Lung (tissue), 12 donors: ENCODE data around the gene PTX4. TPM values are rescaled to one million over a fixed set of nuclear protein-coding genes. Genes with fewer than 3 reads are reported as not detected.

ENCODE experiments used
- ATAC-seq: fragments of 200-7000 bp; cut with Tn5 transposase; one replicate; pipeline ENCODE4 v1.9.1; 2020; ENCODE audit warnings: moderate number of reproducible peaks; ENCODE audit not compliant: insufficient read depth, low FRiP score
- DNase-seq, 3 donors: peaks; one replicate each; pipeline ENCODE4 v3.0.0-alpha.2; 2013 to 2017
- H3K27ac ChIP-seq, 2 donors: one replicate each; pipeline ENCODE4 v1.5.1; 2013; ENCODE audit warnings: mild to moderate bottlenecking in 2 of 2, moderate library complexity in 2 of 2, control low read depth in 1 of 2, inconsistent platforms in 1 of 2, low read depth in 1 of 2, low read length in 1 of 2
- H3K27me3 ChIP-seq, 3 donors: one replicate each; pipeline ENCODE4 v1.5.1; 2013; ENCODE audit warnings: low read length in 2 of 3; ENCODE audit not compliant: control insufficient read depth in 3 of 3, insufficient read depth in 3 of 3
- H3K36me3 ChIP-seq, 4 donors: one replicate each; pipeline ENCODE4 v1.5.1; 2013; ENCODE audit warnings: low read length in 4 of 4, mild to moderate bottlenecking in 1 of 4, moderate library complexity in 1 of 4; ENCODE audit not compliant: control insufficient read depth in 4 of 4, insufficient read depth in 4 of 4
- H3K4me1 ChIP-seq, 5 donors: one replicate each; pipeline ENCODE4 v1.5.1; 2013; ENCODE audit warnings: low read length in 5 of 5, mild to moderate bottlenecking in 2 of 5, moderate library complexity in 1 of 5; ENCODE audit not compliant: control insufficient read depth in 5 of 5, insufficient read depth in 5 of 5
- H3K4me3 ChIP-seq: one replicate; pipeline ENCODE4 v1.5.1; 2013; ENCODE audit warnings: mild to moderate bottlenecking, control low read depth, moderate library complexity
- H3K9ac ChIP-seq, 2 donors: one replicate each; pipeline ENCODE4 v1.5.1; 2013; ENCODE audit warnings: low read length in 2 of 2, control low read depth in 1 of 2; ENCODE audit not compliant: insufficient read depth in 1 of 2
- H3K9me3 ChIP-seq, 4 donors: one replicate each; pipeline ENCODE4 v1.5.1; 2013; ENCODE audit warnings: low read length in 3 of 4, mild to moderate bottlenecking in 1 of 4, moderate library complexity in 1 of 4; ENCODE audit not compliant: control insufficient read depth in 4 of 4, insufficient read depth in 3 of 4
- WGBS, 2 donors: extraction: QIAGEN DNeasy Blood & Tissue Kit; methylation state at CpG; one replicate each; pipeline ENCODE4 v1.1.7; 2013; 5-methylcytosine and 5-hydroxymethylcytosine counted together
- polyA plus RNA-seq, 2 donors: library from polyadenylated mRNA; stranded (reverse); fragments of 200-250 nt; gene quantifications; one replicate each; pipeline ENCODE4 v1.2.1, GENCODE V29; 2013
- total RNA-seq, 2 donors: library from RNA; depleted of rRNA in 1 of 2; stranded (reverse); fragments of >200 nt in 1 of 2; gene quantifications; one replicate each; pipeline ENCODE4 v1.2.1, GENCODE V29; 2014 to 2021
- TF ChIP-seq, protein P1 (sequence below): IDR thresholded peaks from 2 replicates; pipeline ENCODE4 v1.5.1; 2012; ENCODE audit warnings: mild to moderate bottlenecking; ENCODE audit errors: control extremely low read depth, extremely low read depth
- donor health status: control.
- donor health status: control.
- donor health status: Bipolar disorder and iron deficiency.
- donor health status: healthy.
- donor health status: DM: yes; HTN: yes; CAD: no.

Gene PTX4
- total and polyA plus RNA-seq, 4 donors: 0.02 to 0.31 (median 0.25) TPM; not detected in 1

DNA sequence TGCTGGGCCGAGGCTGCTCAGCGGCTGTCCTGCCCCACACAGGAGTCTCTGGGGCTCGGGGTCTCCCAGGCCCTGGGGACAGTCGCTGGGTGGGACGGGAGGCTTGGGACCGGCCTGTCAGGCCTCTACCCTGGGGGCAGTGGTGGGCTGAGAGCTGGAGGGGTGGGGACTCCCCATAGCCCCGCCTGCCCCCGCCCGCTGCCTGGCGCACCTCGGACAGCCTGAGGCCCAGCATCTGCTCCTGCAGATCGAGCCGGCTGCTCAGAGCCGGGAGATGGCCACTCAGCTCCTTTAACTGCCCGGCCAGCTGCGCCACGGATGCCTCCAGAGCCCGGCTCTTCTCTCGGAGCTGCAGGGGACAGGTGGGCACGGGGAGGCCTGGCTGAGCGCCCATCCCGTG lies 51.1 kb downstream of the PTX4 start:
- Histone ChIP-seq H3K27ac (no peak overlapping the region), H3K4me1 (peaks cover 0 to 16% (median 0%) of the 10 kb centered on the region in 5 donors), H3K36me3 (no peaks in the 10 kb centered on the region), H3K4me3 (no peak overlapping the region), H3K27me3 (no peaks in the 10 kb centered on the region), H3K9me3 (no peaks in the 10 kb centered on the region), H3K9ac (no peak overlapping the region)
- ATAC-seq (no peak), DNase-seq (no peak)
- 87 to 95% methylated on average over 22 of the region's 22 CpGs for WGBS, 2 donors
- TF ChIP-seq, protein P1, sequence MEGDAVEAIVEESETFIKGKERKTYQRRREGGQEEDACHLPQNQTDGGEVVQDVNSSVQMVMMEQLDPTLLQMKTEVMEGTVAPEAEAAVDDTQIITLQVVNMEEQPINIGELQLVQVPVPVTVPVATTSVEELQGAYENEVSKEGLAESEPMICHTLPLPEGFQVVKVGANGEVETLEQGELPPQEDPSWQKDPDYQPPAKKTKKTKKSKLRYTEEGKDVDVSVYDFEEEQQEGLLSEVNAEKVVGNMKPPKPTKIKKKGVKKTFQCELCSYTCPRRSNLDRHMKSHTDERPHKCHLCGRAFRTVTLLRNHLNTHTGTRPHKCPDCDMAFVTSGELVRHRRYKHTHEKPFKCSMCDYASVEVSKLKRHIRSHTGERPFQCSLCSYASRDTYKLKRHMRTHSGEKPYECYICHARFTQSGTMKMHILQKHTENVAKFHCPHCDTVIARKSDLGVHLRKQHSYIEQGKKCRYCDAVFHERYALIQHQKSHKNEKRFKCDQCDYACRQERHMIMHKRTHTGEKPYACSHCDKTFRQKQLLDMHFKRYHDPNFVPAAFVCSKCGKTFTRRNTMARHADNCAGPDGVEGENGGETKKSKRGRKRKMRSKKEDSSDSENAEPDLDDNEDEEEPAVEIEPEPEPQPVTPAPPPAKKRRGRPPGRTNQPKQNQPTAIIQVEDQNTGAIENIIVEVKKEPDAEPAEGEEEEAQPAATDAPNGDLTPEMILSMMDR: no peak

DNA sequence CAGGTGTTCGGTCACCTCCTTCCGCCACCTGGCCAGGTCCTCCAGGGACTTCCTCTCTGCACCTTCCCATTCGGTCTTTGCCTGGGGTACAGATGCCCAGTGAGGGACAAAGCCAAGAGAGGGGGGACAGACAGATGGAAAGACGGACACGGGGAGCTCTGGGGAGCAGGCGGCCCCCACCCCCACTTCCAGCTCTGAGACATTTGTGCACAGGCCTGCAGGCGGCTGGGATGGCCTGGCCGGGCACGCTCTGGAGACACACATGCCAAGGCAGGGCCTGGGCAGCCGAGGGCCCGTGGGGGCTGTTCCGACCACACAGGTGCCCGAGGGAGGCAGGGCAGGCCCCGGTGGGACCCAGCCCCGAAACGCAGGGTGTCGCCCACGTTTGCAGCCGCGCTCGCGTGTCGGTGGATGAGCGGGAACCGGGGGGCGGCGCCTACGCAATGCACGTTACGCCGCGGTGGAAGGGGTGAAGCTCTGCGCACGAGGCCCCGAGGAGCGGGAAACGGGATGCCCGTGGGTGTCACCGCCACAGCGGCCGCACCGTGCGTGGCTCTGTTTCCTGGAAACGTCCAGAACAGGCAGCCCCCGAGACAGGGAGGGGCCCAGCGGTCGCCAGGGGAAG lies 51.9 kb downstream of the PTX4 start:
- no peaks in the 10 kb centered on the region for H3K27me3 ChIP-seq
- WGBS, 2 donors: 89% methylated on average over 43 to 47 of the region's 47 CpGs
- TF ChIP-seq, protein P1: no peak
- no peak overlapping the region for H3K4me3 ChIP-seq
- H3K9ac ChIP-seq: no peak overlapping the region
- DNase-seq (peak in 1 of 3 donors; percentile 9), ATAC-seq (no peak)
- H3K36me3 ChIP-seq: no peaks in the 10 kb centered on the region
- H3K27ac ChIP-seq: no peak overlapping the region
- no peaks in the 10 kb centered on the region for H3K9me3 ChIP-seq
- peaks cover 0 to 18% (median 0%) of the 10 kb centered on the region in 5 donors for H3K4me1 ChIP-seq

- Histone ChIP-seq H3K4me3 (no peak overlapping the region), H3K27ac (no peak overlapping the region), H3K36me3 (no peaks in the 10 kb centered on the region), H3K9ac (no peak overlapping the region), H3K27me3 (no peaks in the 10 kb centered on the region), H3K4me1 (peaks cover 0 to 18% (median 0%) of the 10 kb centered on the region in 5 donors), H3K9me3 (no peaks in the 10 kb centered on the region)
- WGBS, 2 donors: 78 to 94% methylated on average over 31 to 32 of the region's 32 CpGs
- TF ChIP-seq, protein P1: no peak
- no peak for ATAC-seq
- peak in 1 of 3 donors; percentile 11 for DNase-seq
Observed at GRCh38 chr16:1435921-1436697, 52.6 kb downstream of the PTX4 start.

Other genes with a start within 250 kb of the PTX4 start
- gene TPSAB1, start 248.2 kb downstream of the PTX4 start, total RNA-seq: 100 to 1,000 TPM in 1 of 2 donors, not detected in 1; 129 TPM
- gene TPSAB1, start 248.2 kb downstream of the PTX4 start, polyA plus RNA-seq: 10 to 100 TPM; 10.1 to 89.3 TPM
- gene TPSD1, start 232.9 kb downstream of the PTX4 start, total RNA-seq: 1 to 10 TPM in 1 of 2 donors, not detected in 1; 7.0 TPM
- 1 to 10 TPM in 1 of 2 donors, under 1 TPM in 1; 0.54 to 2.9 TPM for gene TPSD1, start 232.9 kb downstream of the PTX4 start, polyA plus RNA-seq
- 10 to 100 TPM; 91.2 to 96.8 TPM for gene UBE2I, start 179.3 kb downstream of the PTX4 start, total RNA-seq
- 10 to 100 TPM; 63.9 to 71.7 TPM for gene UBE2I, start 179.3 kb downstream of the PTX4 start, polyA plus RNA-seq
- gene BAIAP3, start 155.3 kb downstream of the PTX4 start, total RNA-seq: 10 to 100 TPM; 15.9 to 46.6 TPM
- 1 to 10 TPM; 4.5 to 7.9 TPM for gene BAIAP3, start 155.3 kb downstream of the PTX4 start, polyA plus RNA-seq
- 10 to 100 TPM; 32.5 to 66.4 TPM for gene TSR3, start 137.1 kb downstream of the PTX4 start, total RNA-seq
- gene TSR3, start 137.1 kb downstream of the PTX4 start, polyA plus RNA-seq: 10 to 100 TPM; 54.7 to 58.5 TPM
- 10 to 100 TPM; 34.8 to 80.1 TPM for gene GNPTG, start 137.0 kb downstream of the PTX4 start, total RNA-seq
- gene GNPTG, start 137.0 kb downstream of the PTX4 start, polyA plus RNA-seq: 10 to 100 TPM; 75.5 to 92.7 TPM
- 10 to 100 TPM; 21.8 to 31.2 TPM for gene UNKL, start 74.2 kb downstream of the PTX4 start, total RNA-seq
- gene UNKL, start 74.2 kb downstream of the PTX4 start, polyA plus RNA-seq: 10 to 100 TPM in 1 of 2 donors, 1 to 10 TPM in 1; 7.9 to 11.9 TPM
- gene UQCC4, start 68.2 kb downstream of the PTX4 start, total RNA-seq: 10 to 100 TPM in 1 of 2 donors, 1 to 10 TPM in 1; 6.4 to 12.8 TPM
- 10 to 100 TPM; 12.2 to 30.6 TPM for gene UQCC4, start 68.2 kb downstream of the PTX4 start, polyA plus RNA-seq
- gene PERCC1, start 57.9 kb downstream of the PTX4 start, total RNA-seq: under 1 TPM; 0.46 to 0.57 TPM
- gene PERCC1, start 57.9 kb downstream of the PTX4 start, polyA plus RNA-seq: under 1 TPM in 1 of 2 donors, not detected in 1; 0.12 TPM
- 1 to 10 TPM in 1 of 2 donors, under 1 TPM in 1; 0.63 to 1.3 TPM for gene CCDC154, start 44.4 kb downstream of the PTX4 start, total RNA-seq
- gene CCDC154, start 44.4 kb downstream of the PTX4 start, polyA plus RNA-seq: 1 to 10 TPM; 1.5 to 4.5 TPM
- 100 to 1,000 TPM in 1 of 2 donors, 10 to 100 TPM in 1; 73.3 to 103 TPM for gene CLCN7, start 13.9 kb downstream of the PTX4 start, total RNA-seq
- 100 to 1,000 TPM in 1 of 2 donors, 10 to 100 TPM in 1; 61.1 to 119 TPM for gene CLCN7, start 13.9 kb downstream of the PTX4 start, polyA plus RNA-seq
- 10 to 100 TPM; 24.4 to 46.3 TPM for gene TELO2, start 4.4 kb upstream of the PTX4 start, total RNA-seq
- gene TELO2, start 4.4 kb upstream of the PTX4 start, polyA plus RNA-seq: 10 to 100 TPM; 39.2 to 64.2 TPM
- 10 to 100 TPM; 24.7 to 49.2 TPM for gene TMEM204, start 44.7 kb upstream of the PTX4 start, total RNA-seq
- gene TMEM204, start 44.7 kb upstream of the PTX4 start, polyA plus RNA-seq: 100 to 1,000 TPM in 1 of 2 donors, 10 to 100 TPM in 1; 31.6 to 116 TPM
- gene IFT140, start 123.1 kb upstream of the PTX4 start, total RNA-seq: 10 to 100 TPM; 42.4 to 48.5 TPM
- 10 to 100 TPM; 13.6 to 24.8 TPM for gene IFT140, start 123.1 kb upstream of the PTX4 start, polyA plus RNA-seq
- 10 to 100 TPM; 16.3 to 20.4 TPM for gene CRAMP1, start 123.4 kb upstream of the PTX4 start, total RNA-seq
- gene CRAMP1, start 123.4 kb upstream of the PTX4 start, polyA plus RNA-seq: 1 to 10 TPM; 6.6 to 8.7 TPM
- 10 to 100 TPM; 53.4 to 71.9 TPM for gene JPT2, start 189.3 kb upstream of the PTX4 start, total RNA-seq
- 10 to 100 TPM; 28.7 to 49.7 TPM for gene JPT2, start 189.3 kb upstream of the PTX4 start, polyA plus RNA-seq
- 10 to 100 TPM; 51.5 to 75.7 TPM for gene MAPK8IP3, start 217.3 kb upstream of the PTX4 start, total RNA-seq
- gene MAPK8IP3, start 217.3 kb upstream of the PTX4 start, polyA plus RNA-seq: 10 to 100 TPM; 40.3 to 76.7 TPM